ENCODE results near the gene TASP1.

TASP1 gene

GRCh38 chr20:13638496-13639149 lies at the start of gene TASP1:
TSS of gene TASP1 (minus strand) at chr20:13638932. CDS start at chr20:13630078, 8,854 bp downstream.
- no peak for TF ChIP-seq CTCF (IDR thresholded peaks at IDR 0.05; ENCODE audit: insufficient read depth, low read depth, low read length, missing control alignments)
- H3K4me3 ChIP-seq (ENCODE audit: low read length): peak within 1 kb of the TSS; percentile 98
- DNase-seq (ENCODE audit: low read depth): peak; percentile 100

GRCh38 chr20:13687815-13688214 lies 49.1 kb upstream of the TASP1 start:
- TF ChIP-seq CTCF (IDR thresholded peaks at IDR 0.05; ENCODE audit: insufficient read depth, low read depth, low read length, missing control alignments): no peak
- DNase-seq (ENCODE audit: low read depth): no peak
- no peak overlapping the region for H3K4me3 ChIP-seq (ENCODE audit: low read length)

GRCh38 chr20:13685623-13686022 lies 46.9 kb upstream of the TASP1 start:
- no peak overlapping the region for H3K4me3 ChIP-seq (ENCODE audit: low read length)
- no peak for DNase-seq (ENCODE audit: low read depth)
- TF ChIP-seq CTCF (IDR thresholded peaks at IDR 0.05; ENCODE audit: insufficient read depth, low read depth, low read length, missing control alignments): no peak

- DNase-seq (ENCODE audit: low read depth): peak; percentile 14
Observed at GRCh38 chr20:13684566-13685222, 46.0 kb upstream of the TASP1 start.

GRCh38 chr20:13683833-13684232 lies 45.1 kb upstream of the TASP1 start:
- H3K4me3 ChIP-seq (ENCODE audit: low read length): no peak overlapping the region
- no peak for DNase-seq (ENCODE audit: low read depth)
- no peak for TF ChIP-seq CTCF (IDR thresholded peaks at IDR 0.05; ENCODE audit: insufficient read depth, low read depth, low read length, missing control alignments)

More at GRCh38 chr20:13684566-13685222, 46.0 kb upstream of the TASP1 start:
- no peak for TF ChIP-seq CTCF (IDR thresholded peaks at IDR 0.05; ENCODE audit: insufficient read depth, low read depth, low read length, missing control alignments)
- H3K4me3 ChIP-seq (ENCODE audit: low read length): no peak overlapping the region

- no peak overlapping the region for H3K4me3 ChIP-seq (ENCODE audit: low read length)
- TF ChIP-seq CTCF (IDR thresholded peaks at IDR 0.05; ENCODE audit: insufficient read depth, low read depth, low read length, missing control alignments): no peak
- peak; percentile 9 for DNase-seq (ENCODE audit: low read depth)
Observed at GRCh38 chr20:13681248-13682125, 42.8 kb upstream of the TASP1 start.

Data from epithelial cell of esophagus (primary cell).